GM20000 (cell line): Measurements from ENCODE around the gene RAP1GAP.

Experiments used
- DNase-seq: peaks from one replicate; pipeline ENCODE4 v3.0.0; 2012; ENCODE audit warnings: low spot score
- TF ChIP-seq, protein P1 (sequence below): IDR thresholded peaks from 2 replicates; pipeline ENCODE4 v1.5.1; 2012; ENCODE audit warnings: mild to moderate bottlenecking, control low read depth; ENCODE audit errors: extremely low read depth, missing control alignments

RAP1GAP gene

DNA sequence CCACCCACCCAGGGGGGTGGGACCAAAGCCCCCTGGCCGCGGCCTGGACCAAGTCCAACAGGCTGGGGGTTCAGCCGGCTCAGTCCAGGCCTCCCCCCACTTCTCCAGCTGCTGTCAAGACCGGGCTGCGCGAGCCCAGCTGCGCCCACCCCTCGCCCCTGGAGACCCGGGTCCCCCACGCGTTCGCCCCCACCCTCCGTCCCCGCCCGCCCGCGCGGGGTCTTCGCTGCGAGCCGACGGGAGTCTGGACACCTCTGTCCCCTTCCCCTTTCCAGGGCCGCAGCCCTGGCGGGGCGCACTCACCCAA lies 253 bp downstream of the RAP1GAP start:
- TF ChIP-seq, protein P1, sequence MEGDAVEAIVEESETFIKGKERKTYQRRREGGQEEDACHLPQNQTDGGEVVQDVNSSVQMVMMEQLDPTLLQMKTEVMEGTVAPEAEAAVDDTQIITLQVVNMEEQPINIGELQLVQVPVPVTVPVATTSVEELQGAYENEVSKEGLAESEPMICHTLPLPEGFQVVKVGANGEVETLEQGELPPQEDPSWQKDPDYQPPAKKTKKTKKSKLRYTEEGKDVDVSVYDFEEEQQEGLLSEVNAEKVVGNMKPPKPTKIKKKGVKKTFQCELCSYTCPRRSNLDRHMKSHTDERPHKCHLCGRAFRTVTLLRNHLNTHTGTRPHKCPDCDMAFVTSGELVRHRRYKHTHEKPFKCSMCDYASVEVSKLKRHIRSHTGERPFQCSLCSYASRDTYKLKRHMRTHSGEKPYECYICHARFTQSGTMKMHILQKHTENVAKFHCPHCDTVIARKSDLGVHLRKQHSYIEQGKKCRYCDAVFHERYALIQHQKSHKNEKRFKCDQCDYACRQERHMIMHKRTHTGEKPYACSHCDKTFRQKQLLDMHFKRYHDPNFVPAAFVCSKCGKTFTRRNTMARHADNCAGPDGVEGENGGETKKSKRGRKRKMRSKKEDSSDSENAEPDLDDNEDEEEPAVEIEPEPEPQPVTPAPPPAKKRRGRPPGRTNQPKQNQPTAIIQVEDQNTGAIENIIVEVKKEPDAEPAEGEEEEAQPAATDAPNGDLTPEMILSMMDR: no peak
- DNase-seq: no peak

GRCh38 chr1:21668232-21668950 lies 766 bp downstream of the RAP1GAP start:
- TF ChIP-seq, protein P1: no peak
- peak; percentile 27 for DNase-seq

DNA sequence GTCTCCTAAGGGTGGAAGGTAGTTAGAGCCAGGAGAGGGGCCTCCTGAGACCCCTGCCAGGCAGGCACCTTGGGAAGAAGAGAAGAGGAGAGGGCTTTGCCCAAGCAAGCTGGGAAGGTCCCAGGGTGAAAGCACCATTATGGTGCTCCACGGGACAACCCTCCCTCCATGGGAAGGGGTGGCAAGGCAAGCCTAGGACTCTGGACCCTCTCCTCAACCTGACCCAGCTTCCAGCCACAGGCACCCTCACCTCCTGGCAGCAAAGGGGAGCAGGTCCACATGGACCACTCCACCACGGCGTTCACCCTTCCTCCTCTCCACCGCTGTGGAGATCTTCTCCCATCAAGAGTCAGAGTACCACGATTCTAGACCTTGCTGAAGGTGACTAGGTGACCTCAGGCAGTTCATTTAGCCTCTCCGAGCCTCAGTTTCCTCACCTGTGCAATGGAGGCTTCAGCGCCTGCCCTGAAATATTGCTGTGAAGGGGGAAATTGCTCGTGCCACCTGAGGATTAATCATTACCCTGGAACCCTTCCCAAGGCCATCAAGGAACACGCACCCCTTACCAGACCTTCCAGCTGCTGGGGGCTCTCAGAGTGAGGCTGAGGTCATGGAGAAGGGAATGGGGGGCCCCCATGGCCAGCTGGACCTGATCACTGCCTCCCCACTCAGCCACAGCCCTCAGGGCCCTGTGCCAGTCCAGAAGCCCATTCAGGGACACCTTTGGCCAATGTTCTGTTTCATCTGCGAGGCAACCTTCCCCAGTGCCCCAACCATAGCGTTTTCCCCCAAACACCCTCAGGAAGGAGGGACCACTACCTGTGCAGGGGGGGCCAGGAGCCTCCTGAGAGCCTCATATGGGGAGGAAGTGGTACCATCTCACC lies 1.6 kb downstream of the RAP1GAP start:
- TF ChIP-seq, protein P1: no peak
- DNase-seq: peak; percentile 23

DNA sequence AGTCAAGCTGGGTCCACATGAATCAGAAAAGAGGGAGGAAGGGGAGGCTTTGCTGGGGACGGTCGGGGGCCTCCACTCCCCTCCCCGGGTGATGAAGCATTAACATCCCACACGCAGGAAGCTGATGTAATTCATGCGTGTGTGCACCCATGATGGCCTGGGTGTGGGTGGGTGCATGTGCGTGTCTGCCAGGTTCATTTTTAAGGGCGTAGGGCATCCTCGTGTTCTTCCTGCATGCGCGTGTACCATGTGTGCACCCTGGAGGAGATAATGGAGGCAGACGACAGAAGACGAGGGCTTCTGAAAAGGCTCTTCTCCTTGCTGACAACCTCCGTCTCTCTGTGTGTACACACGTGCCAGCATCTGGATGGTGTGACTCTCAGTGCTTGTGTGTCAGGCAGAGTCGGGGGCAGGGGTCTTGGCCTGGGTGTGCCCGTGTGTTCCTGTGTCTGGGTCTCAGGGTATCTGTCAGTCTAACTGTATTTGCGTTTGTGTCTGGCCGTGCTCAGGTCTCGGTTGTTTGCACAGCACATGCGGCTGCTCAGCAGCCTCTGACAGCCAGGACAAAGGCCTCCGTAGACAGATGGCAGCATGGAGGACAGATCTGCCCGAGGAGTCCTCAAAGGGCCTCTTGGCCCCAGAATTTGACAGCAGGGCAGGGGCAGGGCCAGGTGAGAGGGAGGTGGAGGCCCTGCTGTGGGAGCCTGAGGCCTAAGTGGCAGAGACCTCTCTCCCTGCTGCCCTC lies 2.4 kb downstream of the RAP1GAP start:
- DNase-seq: no peak
- TF ChIP-seq, protein P1: no peak

DNA sequence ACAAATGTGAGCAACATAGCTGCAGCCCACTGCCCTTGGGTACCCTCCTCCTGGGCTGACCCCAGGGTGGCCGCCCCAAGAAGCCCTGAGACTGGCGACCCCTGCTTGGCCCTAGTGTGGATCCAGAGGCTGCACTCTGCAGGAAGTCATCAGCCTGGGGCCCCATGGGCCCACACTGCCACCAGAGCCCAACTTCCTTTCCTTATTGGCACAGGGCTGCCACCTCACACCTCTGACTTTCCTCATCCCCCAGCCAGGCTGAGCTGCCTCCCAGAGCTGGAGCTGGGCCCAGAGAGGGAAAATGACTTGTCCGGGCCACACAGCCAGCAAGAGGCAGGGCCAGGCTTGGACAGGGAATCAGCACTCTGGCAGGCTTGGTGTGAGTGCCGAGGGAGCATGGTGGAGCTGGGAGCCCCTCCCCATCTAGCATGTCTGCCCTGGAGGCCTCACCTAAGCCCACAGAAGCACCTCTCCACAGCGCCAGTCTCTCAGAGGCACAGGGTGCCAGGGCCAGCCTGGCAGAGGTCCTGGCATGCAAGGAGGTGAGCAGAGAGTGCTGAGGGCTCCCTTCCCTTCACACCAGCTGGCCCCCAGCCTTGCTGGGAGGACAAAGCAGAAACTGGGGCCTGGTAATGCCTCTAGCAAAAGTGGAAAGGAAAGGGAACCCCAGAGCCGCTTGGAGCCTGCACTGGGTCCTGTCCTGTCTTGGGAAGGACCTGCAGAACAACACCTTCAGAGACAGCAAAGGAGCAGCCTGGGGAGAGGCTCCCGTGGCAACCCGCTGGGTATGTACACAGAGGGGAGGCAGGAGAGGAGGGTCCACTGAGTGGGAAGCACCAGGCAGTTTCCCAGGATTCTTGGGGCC lies 3.2 kb downstream of the RAP1GAP start:
- TF ChIP-seq, protein P1: no peak
- no peak for DNase-seq

GRCh38 chr1:21664806-21665588 lies 4.2 kb downstream of the RAP1GAP start:
- DNase-seq: no peak
- TF ChIP-seq, protein P1: no peak
